HepG2 (cell line): Measurements from ENCODE around the gene PSMB11. TPM values are rescaled to one million over a fixed set of nuclear protein-coding genes. Genes with fewer than 3 reads are reported as not detected.

Experiments used
- ATAC-seq: fragments of 200-7000 bp; cut with Tn5 transposase; 3 replicates; pipeline ENCODE4 v1.9.1; 2020; ENCODE audit warnings: mild to moderate bottlenecking, moderate library complexity
- BruUV-seq: library from RNA; stranded (reverse); fragments of 400-500 nt; replicated peaks from 2 replicates; lab custom pipeline; 2021; lab: Mats Ljungman, UMichigan
- CTCF ChIA-PET: fragments of 300-600 bp; formaldehyde crosslinking; extraction: SDS; loops from one replicate; lab custom pipeline; 2021; ENCODE audit warnings: low total read pairs, inconsistent platforms, low intra/inter-chr PET ratio; lab: Yijun Ruan, JAX
- POLR2A ChIA-PET: fragments of 350-600 bp; sonication (Branson Sonifier 250); formaldehyde crosslinking; loops from one replicate; lab custom pipeline; 2020; ENCODE audit warnings: antibody characterized with exemption, inconsistent platforms; lab: Yijun Ruan, JAX
- DNase-seq: peaks from one replicate; pipeline ENCODE4 v3.0.0-alpha.2; 2015; ENCODE audit warnings: low spot score
- FAIRE-seq: peaks from 3 replicates; lab custom pipeline; 2011; peaks lifted over from hg19 to GRCh38; lab: Jason Lieb, UNC
- H2AFZ ChIP-seq: one replicate; pipeline ENCODE4 v1.6.1; 2011; ENCODE audit warnings: low read length, inconsistent platforms
- H3K27ac ChIP-seq: fragments of 300-600 bp; 3 replicates; pipeline ENCODE4 v1.8.0; 2011; ENCODE audit warnings: mixed run types, mild to moderate bottlenecking, mixed read lengths, low read length, inconsistent platforms; ENCODE audit not compliant: insufficient read depth; ENCODE audit errors: extremely low read length
- H3K27me3 ChIP-seq, 2 experiments: fragments of 200-600 bp in 1 of 2; 2 replicates in 1 of 2; 3 replicates in 1 of 2; pipeline versions ENCODE4 v1.6.0 to v1.8.0; 2011; ENCODE audit warnings: low read length in 2 of 2, mild to moderate bottlenecking in 2 of 2, moderate library complexity in 2 of 2, inconsistent platforms in 1 of 2; ENCODE audit not compliant: insufficient read depth in 2 of 2, control insufficient read depth in 1 of 2
- H3K36me3 ChIP-seq, 2 experiments: fragments of 200-600 bp in 1 of 2; replicated peaks in 1 of 2; 2 replicates in 1 of 2; 3 replicates in 1 of 2; pipeline versions ENCODE4 v1.5.1 to v1.8.0; 2011; ENCODE audit warnings: low read length in 2 of 2, inconsistent platforms in 1 of 2; ENCODE audit not compliant: insufficient read depth in 2 of 2, control insufficient read depth in 1 of 2
- H3K4me1 ChIP-seq: 2 replicates; pipeline ENCODE4 v1.5.1; 2012; ENCODE audit warnings: low read length, inconsistent platforms; ENCODE audit not compliant: insufficient read depth
- H3K4me2 ChIP-seq: 2 replicates; pipeline ENCODE4 v1.6.0; 2011; ENCODE audit warnings: low read depth, low read length, inconsistent platforms
- H3K4me3 ChIP-seq, 3 experiments: fragments of 200-600 bp in 1 of 3; sonication (generic), shearing (Covaris generic) in 1 of 3; replicated peaks in 1 of 3; 2 replicates each; pipeline ENCODE4 v1.5.1; 2011 to 2016; ENCODE audit warnings: low read length in 3 of 3, inconsistent platforms in 2 of 3, low read depth in 2 of 3, mild to moderate bottlenecking in 2 of 3, control low read depth in 1 of 3, mixed read lengths in 1 of 3; ENCODE audit not compliant: insufficient read depth in 1 of 3
- H3K79me2 ChIP-seq: one replicate; pipeline ENCODE4 v1.6.1; 2011; ENCODE audit warnings: low read length, inconsistent platforms; ENCODE audit not compliant: insufficient read depth
- H3K9ac ChIP-seq: 2 replicates; pipeline ENCODE4 v1.6.0; 2011; ENCODE audit warnings: mild to moderate bottlenecking, low read depth, low read length, inconsistent platforms; ENCODE audit not compliant: insufficient read depth
- H3K9me3 ChIP-seq: 2 replicates; pipeline ENCODE4 v1.5.1; 2012; ENCODE audit warnings: mild to moderate bottlenecking, low read length
- H4K20me1 ChIP-seq: 2 replicates; pipeline ENCODE4 v1.6.0; 2011; ENCODE audit warnings: inconsistent platforms, mild to moderate bottlenecking, low read length, moderate library complexity; ENCODE audit not compliant: insufficient read depth
- CHCHD3 ChIP-seq: sonication (generic); formaldehyde crosslinking; IDR thresholded peaks from 2 replicates; pipeline ENCODE4 v1.8.0; 2022; ENCODE audit warnings: mild to moderate bottlenecking, missing genetic modification reagents, moderate library complexity
- E2F1 ChIP-seq: sonication (generic); formaldehyde crosslinking; IDR thresholded peaks from 2 replicates; pipeline ENCODE4 v1.5.0; 2020; ENCODE audit warnings: missing genetic modification reagents
- HNF1A ChIP-seq, 2 experiments: sonication (generic) in 1 of 2; formaldehyde crosslinking in 1 of 2; IDR thresholded peaks; 2 replicates each; pipeline versions ENCODE4 v1.4.0 to v1.6.1; 2016 to 2020; ENCODE audit warnings: borderline replicate concordance in 1 of 2, low read depth in 1 of 2, mild to moderate bottlenecking in 1 of 2, missing genetic modification reagents in 1 of 2
- HOXD1 ChIP-seq: sonication (generic); formaldehyde crosslinking; IDR thresholded peaks from 2 replicates; pipeline ENCODE4 v1.5.0; 2020; ENCODE audit warnings: missing genetic modification reagents
- NAIF1 ChIP-seq: sonication (generic); formaldehyde crosslinking; IDR thresholded peaks from 2 replicates; pipeline ENCODE4 v1.5.0; 2020; ENCODE audit warnings: mild to moderate bottlenecking, missing genetic modification reagents, borderline replicate concordance
- NFAT5 ChIP-seq: sonication (generic); formaldehyde crosslinking; IDR thresholded peaks from 2 replicates; pipeline ENCODE4 v1.4.0; 2020; ENCODE audit warnings: missing genetic modification reagents
- ZBTB7A ChIP-seq: sonication (generic); formaldehyde crosslinking; IDR thresholded peaks from 2 replicates; pipeline ENCODE4 v1.8.0; 2022; ENCODE audit warnings: mild to moderate bottlenecking, missing genetic modification reagents
- ZNF180 ChIP-seq: sonication (generic); formaldehyde crosslinking; IDR thresholded peaks from 2 replicates; pipeline ENCODE4 v1.4.0; 2020; ENCODE audit warnings: low read depth, missing genetic modification reagents, borderline replicate concordance
- ZNF256 ChIP-seq: sonication (generic); formaldehyde crosslinking; conservative IDR thresholded peaks from 2 replicates; pipeline ENCODE4 v1.4.0; 2020; ENCODE audit warnings: missing genetic modification reagents
- ZNF260 ChIP-seq: sonication (generic); formaldehyde crosslinking; IDR thresholded peaks from 2 replicates; pipeline ENCODE4 v1.4.0; 2020; ENCODE audit warnings: missing genetic modification reagents, low read depth, mild to moderate bottlenecking, borderline replicate concordance
- ZNF510 ChIP-seq: sonication (generic); formaldehyde crosslinking; IDR thresholded peaks from 2 replicates; pipeline ENCODE4 v1.4.0; 2020; ENCODE audit warnings: low read depth, mild to moderate bottlenecking, missing genetic modification reagents
- ZSCAN29 ChIP-seq: sonication (generic); formaldehyde crosslinking; conservative IDR thresholded peaks from 2 replicates; pipeline ENCODE4 v1.4.0; 2020; ENCODE audit warnings: mild to moderate bottlenecking, missing genetic modification reagents
- WGBS: methylation state at CpG from one replicate; pipeline ENCODE4 v1.1.6; 2017; ENCODE audit warnings: low lambda C conversion rate; 5-methylcytosine and 5-hydroxymethylcytosine counted together
- in situ Hi-C: cut with HindIII; loops from 2 replicates; pipeline ENCODE4 v1.10.0; 2017; ENCODE audit warnings: low pct_unique_long_range_greater_than_20kb; ENCODE audit not compliant: extremely low pct_ligation_motif_present
- intact Hi-C: fragments of 100-400 bp; cut with micrococcal nuclease; formaldehyde crosslinking; loops from one replicate; pipeline ENCODE4 v1.10.0; 2022; ENCODE audit not compliant: unreplicated experiment
- polyA plus RNA-seq, 8 experiments: library from polyadenylated mRNA; depleted of rRNA in 3 of 8; stranded (reverse) in 7 of 8; unstranded in 1 of 8; fragments of >200 nt; fragmentation: Illumina TruSeq in 4 of 8; extraction: Trizol in 4 of 8; gene quantifications; 2 replicates each; pipeline versions ENCODE4 v1.2.1 to v1.2.3, GENCODE V29; 2011 to 2016; ENCODE audit warnings: low read depth in 4 of 8, missing spikeins in 1 of 8, mixed read lengths in 1 of 8; ENCODE audit not compliant: insufficient read depth in 1 of 8
- total RNA-seq, 5 experiments: library from RNA; depleted of rRNA; stranded (reverse); fragments of >200 nt; fragmentation: Illumina TruSeq; extraction: Trizol; gene quantifications; 2 replicates each; pipeline ENCODE4 v1.2.3, GENCODE V29; 2016; ENCODE audit warnings: low read depth in 1 of 5

PSMB11 gene
- total and polyA plus RNA-seq, 2 of the 13 experiments (the other 11 are each of a cell fraction or from before 2014, with no cell fraction given), result not detected

GRCh38 chr14:23089498-23090253, 47.7 kb downstream of the PSMB11 start:
- in situ Hi-C loops, result no loop called here
- peaks cover 46 to 87% of the 10 kb centered on the region in 2 experiments for H3K36me3 ChIP-seq
- TF ChIP-seq ZSCAN29 (CRISPR knock-in tag) (no peak), NAIF1 (no peak), NFAT5 (CRISPR knock-in tag) (no peak), HOXD1 (CRISPR knock-in tag) (no peak), ZNF510 (CRISPR knock-in tag) (0 out of 2 replicates have a peak, but pooled peaks have one; percentile 4), CHCHD3 (CRISPR knock-in tag) (0 out of 2 replicates have a peak, but pooled peaks have one; percentile 26), ZNF180 (no peak), E2F1 (no peak), ZNF260 (no peak), ZBTB7A (CRISPR knock-in tag) (peak; percentile 36; the same call in 1 of the 2 replicates), ZNF256 (CRISPR knock-in tag) (no peak), HNF1A (IDR thresholded peaks at IDR 0.05; ENCODE audit: low read depth) (no peak), HNF1A (CRISPR knock-in tag; IDR thresholded peaks at IDR 0.05; ENCODE audit: borderline replicate concordance) (no peak)

More at GRCh38 chr14:23089498-23090253, 47.7 kb downstream of the PSMB11 start:
- BruUV-seq, result no TSS peak
- Histone ChIP-seq H3K4me3 (no peak overlapping the region), H3K27me3 (no peaks in the 10 kb centered on the region; a peak in 1 of 5 replicates), H3K4me2 (no peak overlapping the region), H3K9me3 (no peaks in the 10 kb centered on the region), H3K9ac (no peak overlapping the region), H4K20me1 (peaks cover 31% of the 10 kb centered on the region), H3K79me2 (peaks cover 49% of the 10 kb centered on the region), H3K4me1 (peaks cover 21% of the 10 kb centered on the region), H3K27ac (no peak overlapping the region), H2AFZ (no peak overlapping the region)
- no peak for ATAC-seq
- intact Hi-C loops, result loop anchor here (10.0 kb wide), 1 partner anchor 1025 kb away; the partner anchor contains the start of genes DCAF11 and NRL
- WGBS, result 97% methylated on average over 12 of the region's 12 CpGs
- POLR2A ChIA-PET, result interaction anchor here (3.1 kb wide), 1 partner anchor 17 kb away, joined by 11 read pairs; no protein-coding TSS in a partner anchor
- no peak for DNase-seq
- FAIRE-seq, result no peak
- CTCF ChIA-PET, result no interaction called here
